GM12875 (cell line): ENCODE results near the gene GTF3C4.
A peak's percentile ranks its signal among the peaks of the same experiment; 100 is the strongest.

Source experiments
- H3K4me3 ChIP-seq: one replicate; pipeline ENCODE4 v1.5.1; 2011; ENCODE audit warnings: low read depth, low read length, control low read depth
- CTCF ChIP-seq: IDR thresholded peaks from 2 replicates; pipeline ENCODE4 v1.5.1; 2011; ENCODE audit warnings: low read depth, mild to moderate bottlenecking, control low read depth, inconsistent platforms, low read length, moderate library complexity, borderline replicate concordance; ENCODE audit not compliant: insufficient read depth

The GTF3C4 gene

DNA sequence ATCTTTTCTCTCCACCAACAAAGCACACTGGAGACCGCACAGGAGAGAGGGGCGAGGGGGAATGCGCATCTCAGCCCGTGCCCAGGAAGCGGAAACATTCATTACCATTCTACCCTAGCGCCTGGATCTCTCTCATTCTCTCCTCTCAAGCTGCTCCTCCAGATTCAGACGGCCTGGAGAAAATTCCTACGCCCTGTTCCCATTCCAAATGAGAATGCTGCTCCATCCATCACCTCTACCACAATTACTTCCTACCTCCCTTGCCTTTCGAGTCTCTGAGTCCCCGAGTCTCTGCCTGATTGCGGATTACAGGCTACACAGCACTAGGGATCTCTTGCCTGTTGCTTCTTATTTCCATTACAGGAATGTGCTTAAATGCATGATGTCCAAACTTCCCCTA is 7.1 kb upstream of the GTF3C4 start:
- H3K4me3 ChIP-seq = no peak overlapping the region
- TF ChIP-seq CTCF = no peak

DNA sequence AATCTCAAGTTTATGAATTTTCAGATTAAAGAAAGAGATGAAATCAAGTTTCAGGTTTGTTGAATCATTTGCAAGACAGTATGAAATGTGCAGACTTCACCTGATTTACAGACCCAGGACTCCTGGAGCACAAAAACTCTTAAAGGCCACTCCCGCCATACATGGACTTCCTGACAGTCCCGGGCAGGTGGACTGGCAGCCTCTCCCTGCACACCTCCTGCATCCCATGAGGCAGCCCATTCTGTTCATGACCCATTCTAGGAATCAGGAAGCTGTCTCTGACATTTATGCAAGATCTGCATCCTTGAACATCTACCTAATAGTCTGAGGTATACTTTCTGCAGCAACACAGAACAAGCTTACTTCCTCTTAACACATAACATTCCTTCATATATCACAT is 6.4 kb upstream of the GTF3C4 start:
- no peak for TF ChIP-seq CTCF
- H3K4me3 ChIP-seq = no peak overlapping the region

- TF ChIP-seq CTCF = no peak
- peak overlapping the region; percentile 86 for H3K4me3 ChIP-seq
Measured at GRCh38 chr9:132669319-132669697, 956 bp upstream of the GTF3C4 start.

- peak within 1 kb of the TSS; percentile 86 for H3K4me3 ChIP-seq
- TF ChIP-seq CTCF = no peak
Measured at GRCh38 chr9:132669698-132670456, 387 bp upstream of the GTF3C4 start, which contains the start of gene DDX31. Gene DDX31 (minus strand): TSS chr9:132669983. CDS start chr9:132669934, 49 bp downstream.

- peak overlapping the region; percentile 86 for H3K4me3 ChIP-seq
- no peak for TF ChIP-seq CTCF
Measured at GRCh38 chr9:132671620-132672412, 1.6 kb downstream of the GTF3C4 start.

DNA sequence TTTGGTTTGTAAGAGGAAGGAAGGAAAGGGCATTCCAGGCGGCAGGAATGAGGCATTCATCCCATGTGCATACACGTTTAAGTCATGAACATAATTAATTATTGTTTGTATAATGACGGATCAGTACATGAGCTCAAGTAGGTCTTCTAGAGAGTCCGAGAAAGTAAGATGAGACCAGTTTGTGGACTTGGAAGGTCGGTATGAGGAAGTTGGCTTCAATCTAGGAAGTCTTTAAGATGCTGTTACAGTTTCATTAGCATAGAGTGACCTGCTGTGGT is 2.1 kb downstream of the GTF3C4 start:
- TF ChIP-seq CTCF = no peak
- H3K4me3 ChIP-seq = no peak overlapping the region

DNA sequence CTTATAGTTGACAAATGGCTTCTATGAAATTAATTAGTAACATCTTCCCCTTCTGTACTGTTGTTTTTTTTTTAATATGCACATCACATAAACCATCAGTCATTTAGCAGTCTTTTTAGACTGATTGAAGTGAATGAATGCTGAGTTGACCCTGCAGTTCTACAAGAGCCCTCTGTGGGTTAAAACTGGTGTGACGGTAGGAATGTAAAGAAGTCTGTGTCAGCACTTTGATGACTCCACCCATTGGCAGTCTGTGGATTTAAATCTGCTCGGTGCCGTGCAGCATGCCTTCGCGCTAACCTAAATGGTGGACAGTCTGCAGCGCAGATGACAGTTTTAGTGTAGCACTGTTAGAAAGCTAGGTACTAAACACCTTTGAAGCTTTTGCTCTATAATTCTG is 3.1 kb downstream of the GTF3C4 start:
- H3K4me3 ChIP-seq = no peak overlapping the region
- 0 out of 2 replicates have a peak, but pooled peaks have one; percentile 8 for TF ChIP-seq CTCF
